Activated naive CD8-positive, alpha-beta T cell treated with anti-CD3 and anti-CD28 coated beads for 36 hours (primary cell): ENCODE measurements around the gene TDRD5. TPM values are rescaled to one million over a fixed set of nuclear protein-coding genes. Genes with fewer than 3 reads are reported as not detected.

Source experiments
- DNase-seq: peaks from one replicate; pipeline ENCODE4 v3.0.0; 2021
- H3K27ac Mint-ChIP-seq: one replicate; pipeline ENCODE4 v1.8.0; 2022; ENCODE audit warnings: mild to moderate bottlenecking, moderate library complexity, mixed read lengths
- H3K27me3 Mint-ChIP-seq: one replicate; pipeline ENCODE4 v1.8.0; 2022; ENCODE audit warnings: mild to moderate bottlenecking, mixed read lengths
- H3K36me3 Mint-ChIP-seq: one replicate; pipeline ENCODE4 v1.8.0; 2021; ENCODE audit warnings: mild to moderate bottlenecking, mixed read lengths
- H3K4me1 Mint-ChIP-seq: one replicate; pipeline ENCODE4 v1.8.0; 2021; ENCODE audit warnings: mixed read lengths
- H3K4me3 Mint-ChIP-seq: one replicate; pipeline ENCODE4 v1.8.0; 2022; ENCODE audit warnings: mild to moderate bottlenecking, moderate library complexity, mixed read lengths
- H3K9me3 Mint-ChIP-seq: one replicate; pipeline ENCODE4 v1.8.0; 2022; ENCODE audit warnings: mixed read lengths
- total RNA-seq, 2 experiments: library from RNA; stranded (reverse); gene quantifications; one replicate each; pipeline ENCODE4 v1.2.3, GENCODE V29; 2021

The TDRD5 gene
- total RNA-seq, 2 experiments from 2014 or later, result not detected

DNA sequence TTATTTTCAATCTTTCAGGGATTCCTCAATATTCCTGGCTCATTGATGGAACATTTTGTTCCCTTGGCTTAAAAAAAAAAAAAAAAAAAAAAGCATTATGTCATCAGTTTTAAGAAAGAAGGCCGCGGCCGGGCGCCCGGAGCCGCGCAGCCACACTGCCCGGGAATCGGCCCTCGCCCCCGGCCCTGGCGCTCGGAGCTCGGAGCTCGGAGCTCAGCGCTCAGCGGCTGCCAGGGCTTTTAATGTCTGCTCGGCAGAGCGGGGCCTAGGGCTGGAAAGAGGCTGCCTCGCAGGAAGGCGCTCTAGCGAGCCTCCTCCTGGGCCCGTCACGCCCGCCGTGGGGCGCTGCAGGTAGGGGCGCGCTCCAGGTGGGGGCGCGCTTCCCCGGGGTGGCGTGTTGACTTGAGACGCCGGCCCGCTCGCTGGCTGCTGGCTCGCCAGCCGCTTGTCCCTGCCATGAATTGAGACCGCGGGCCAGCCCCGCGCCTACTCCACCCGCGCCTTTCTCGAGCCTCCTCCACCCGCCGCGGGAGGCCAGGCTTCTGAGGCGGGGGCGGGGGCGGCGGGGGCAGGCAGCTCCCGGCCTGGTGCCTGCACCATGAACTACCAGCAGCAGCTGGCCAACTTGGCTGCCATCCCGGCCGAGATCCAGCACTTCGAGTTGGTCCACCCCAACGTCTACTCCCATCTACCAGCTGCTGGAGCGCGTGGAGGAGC lies 5.4 kb upstream of the TDRD5 start:
- Mint-ChIP-seq H3K27me3 (peaks cover 77% of the 10 kb centered on the region), H3K4me1 (no peaks in the 10 kb centered on the region), H3K4me3 (no peak overlapping the region), H3K36me3 (no peaks in the 10 kb centered on the region), H3K9me3 (no peaks in the 10 kb centered on the region), H3K27ac (no peak overlapping the region)
- peak; percentile 26 for DNase-seq

DNA sequence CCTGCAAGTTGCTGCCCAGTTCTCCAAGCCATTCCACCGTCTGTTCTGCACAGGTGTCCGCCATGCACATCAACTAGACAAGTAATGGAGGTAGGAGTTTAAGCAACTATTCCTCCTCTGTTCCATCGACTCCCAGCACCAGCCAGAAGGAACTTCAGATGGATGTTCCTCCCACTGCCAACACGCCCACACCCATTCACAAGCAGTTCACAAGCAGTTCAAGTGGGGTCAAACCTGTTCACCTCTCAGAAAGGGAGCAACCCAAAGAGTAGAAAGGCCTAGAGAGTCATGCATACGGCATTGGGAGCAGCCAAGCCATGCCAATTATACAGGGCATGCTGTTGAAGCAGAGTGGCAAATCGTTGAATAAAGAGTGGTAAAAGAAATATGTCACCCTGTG lies 4.3 kb upstream of the TDRD5 start:
- Mint-ChIP-seq H3K4me3 (no peak overlapping the region), H3K27ac (no peak overlapping the region), H3K4me1 (no peaks in the 10 kb centered on the region), H3K27me3 (peaks cover 86% of the 10 kb centered on the region), H3K9me3 (no peaks in the 10 kb centered on the region), H3K36me3 (no peaks in the 10 kb centered on the region)
- DNase-seq, result no peak

DNA sequence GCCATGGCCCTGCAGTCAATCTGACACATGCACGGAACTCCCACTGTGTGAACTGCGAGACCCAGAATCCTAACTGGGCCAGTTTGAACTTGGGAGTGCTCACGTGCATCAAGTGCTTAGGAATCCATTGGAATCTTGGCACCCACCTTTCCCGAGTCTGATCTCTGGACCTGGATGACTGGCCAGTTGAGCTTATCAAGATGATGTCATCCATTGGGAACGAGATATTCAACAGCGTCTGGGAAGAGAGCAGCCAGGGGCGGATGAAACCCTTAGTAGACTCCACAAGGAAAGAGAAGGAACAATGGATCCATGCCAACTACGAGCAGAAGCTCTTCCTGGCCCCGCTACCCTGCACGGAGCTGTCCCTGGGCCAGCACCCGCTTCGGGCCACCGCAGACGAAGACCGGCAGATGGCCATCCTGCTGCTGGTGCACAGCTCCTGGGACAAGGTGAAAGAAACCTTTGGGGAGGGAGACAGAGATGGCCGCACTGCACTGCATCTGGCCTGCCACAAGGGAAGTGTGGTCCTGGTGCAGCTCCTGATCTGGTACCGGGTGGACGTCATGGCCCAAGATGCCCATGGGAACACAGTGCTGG lies 3.1 kb upstream of the TDRD5 start:
- no peak for DNase-seq
- Mint-ChIP-seq H3K4me3 (no peak overlapping the region), H3K27me3 (peaks cover 89% of the 10 kb centered on the region), H3K4me1 (no peaks in the 10 kb centered on the region), H3K36me3 (no peaks in the 10 kb centered on the region), H3K27ac (no peak overlapping the region), H3K9me3 (no peaks in the 10 kb centered on the region)

DNA sequence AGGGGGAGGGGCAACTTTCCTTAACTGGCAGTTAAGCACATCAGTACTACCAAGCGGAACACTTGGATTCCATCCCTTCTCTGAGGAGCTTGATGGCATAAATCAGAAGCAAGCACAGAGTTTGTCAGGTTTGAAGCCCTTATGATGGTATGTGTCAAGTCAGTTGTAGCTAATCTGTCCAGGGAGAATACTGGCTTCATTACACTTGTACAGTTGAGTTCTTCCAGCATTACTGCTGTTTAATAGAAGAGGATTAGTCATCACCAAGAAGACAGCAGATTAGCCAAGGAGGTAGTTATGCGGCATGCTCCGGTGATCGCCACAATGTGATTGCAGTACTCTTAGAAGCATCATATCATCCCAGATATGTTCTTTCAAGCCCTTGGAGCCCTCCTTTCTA lies 2.1 kb upstream of the TDRD5 start:
- DNase-seq, result no peak
- no peaks in the 10 kb centered on the region for H3K9me3 Mint-ChIP-seq
- peaks cover 83% of the 10 kb centered on the region for H3K27me3 Mint-ChIP-seq
- H3K36me3 Mint-ChIP-seq, result no peaks in the 10 kb centered on the region
- H3K27ac Mint-ChIP-seq, result no peak overlapping the region
- H3K4me1 Mint-ChIP-seq, result no peaks in the 10 kb centered on the region
- H3K4me3 Mint-ChIP-seq, result no peak overlapping the region

DNA sequence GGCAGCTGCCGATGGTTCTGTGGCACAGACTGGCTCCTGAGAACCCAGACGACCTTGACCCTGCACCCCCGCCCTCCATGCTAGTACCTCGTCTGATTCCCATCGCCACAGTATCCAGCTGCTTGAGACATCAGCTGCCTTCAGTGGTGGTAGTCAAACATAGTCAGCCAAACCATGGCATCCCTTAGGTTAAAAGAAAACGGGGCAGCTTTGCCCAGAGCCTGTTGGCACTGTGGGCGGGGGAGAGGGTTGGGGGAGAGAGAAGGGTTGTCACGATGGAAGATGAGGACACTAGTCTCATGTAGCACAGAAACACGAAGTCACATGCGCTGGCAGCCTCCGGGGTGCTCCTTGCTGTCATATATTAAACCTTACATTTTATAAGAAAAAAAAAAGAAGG lies 961 bp upstream of the TDRD5 start:
- H3K27me3 Mint-ChIP-seq, result peaks cover 76% of the 10 kb centered on the region
- no peaks in the 10 kb centered on the region for H3K4me1 Mint-ChIP-seq
- no peaks in the 10 kb centered on the region for H3K9me3 Mint-ChIP-seq
- no peaks in the 10 kb centered on the region for H3K36me3 Mint-ChIP-seq
- no peak overlapping the region for H3K27ac Mint-ChIP-seq
- H3K4me3 Mint-ChIP-seq, result no peak overlapping the region
- no peak for DNase-seq

DNA sequence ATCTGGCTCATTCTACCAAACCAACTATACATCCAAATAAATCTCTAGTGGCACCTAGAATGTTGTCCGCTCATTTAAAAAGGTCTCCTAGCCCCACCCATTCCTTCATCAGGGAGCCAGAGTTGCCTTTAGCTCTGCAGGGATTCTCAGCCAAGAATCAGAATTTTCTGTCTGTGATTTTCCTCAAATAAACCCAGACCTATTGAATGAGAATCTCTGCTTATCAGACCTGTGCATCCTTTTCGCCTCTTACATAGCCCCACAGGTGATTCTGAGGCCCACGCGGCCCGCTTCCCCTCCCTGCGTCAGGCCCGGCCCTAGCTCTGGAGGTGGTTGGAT lies 410 bp upstream of the TDRD5 start:
- no peak for DNase-seq
- H3K27ac Mint-ChIP-seq, result no peak overlapping the region

DNA sequence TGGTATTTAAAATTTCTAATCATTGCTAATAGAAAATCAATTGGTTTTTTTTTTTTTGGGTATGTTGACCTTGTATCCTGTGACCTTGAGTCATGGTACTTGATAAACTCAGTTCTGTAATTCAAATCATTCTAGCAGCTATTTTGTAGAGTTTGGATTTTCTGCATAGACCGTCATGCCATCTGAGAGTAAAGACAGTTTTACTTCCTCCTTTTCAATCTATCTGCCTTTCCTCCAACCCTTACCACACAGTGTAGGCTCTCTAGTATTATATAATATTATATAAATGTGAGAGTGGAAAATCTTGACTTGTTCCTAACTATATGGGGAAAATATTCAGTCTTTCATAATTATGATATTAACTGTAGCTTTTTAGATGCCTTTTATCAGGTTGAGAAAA lies 7.0 kb downstream of the TDRD5 start:
- peaks cover 3% of the 10 kb centered on the region for H3K4me1 Mint-ChIP-seq
- no peak overlapping the region for H3K4me3 Mint-ChIP-seq
- peaks cover 32% of the 10 kb centered on the region for H3K27me3 Mint-ChIP-seq
- H3K9me3 Mint-ChIP-seq, result no peaks in the 10 kb centered on the region
- no peak overlapping the region for H3K27ac Mint-ChIP-seq
- DNase-seq, result no peak
- no peaks in the 10 kb centered on the region for H3K36me3 Mint-ChIP-seq

More for the DNA sequence above, 410 bp upstream of the TDRD5 start:
- H3K4me1 Mint-ChIP-seq, result peaks cover 3% of the 10 kb centered on the region
- H3K4me3 Mint-ChIP-seq, result no peak overlapping the region
- no peaks in the 10 kb centered on the region for H3K9me3 Mint-ChIP-seq
- peaks cover 71% of the 10 kb centered on the region for H3K27me3 Mint-ChIP-seq
- no peaks in the 10 kb centered on the region for H3K36me3 Mint-ChIP-seq

- no peak for DNase-seq
- H3K27me3 Mint-ChIP-seq, result peaks cover 36% of the 10 kb centered on the region
- H3K4me1 Mint-ChIP-seq, result peaks cover 3% of the 10 kb centered on the region
- H3K4me3 Mint-ChIP-seq, result no peak overlapping the region
- no peaks in the 10 kb centered on the region for H3K9me3 Mint-ChIP-seq
- no peaks in the 10 kb centered on the region for H3K36me3 Mint-ChIP-seq
- no peak overlapping the region for H3K27ac Mint-ChIP-seq
Observed at GRCh38 chr1:179599623-179600249, 8.1 kb downstream of the TDRD5 start.

GRCh38 chr1:179601093-179601492 lies 9.5 kb downstream of the TDRD5 start:
- Mint-ChIP-seq H3K27me3 (peaks cover 36% of the 10 kb centered on the region), H3K27ac (no peak overlapping the region), H3K4me3 (no peak overlapping the region), H3K36me3 (no peaks in the 10 kb centered on the region), H3K4me1 (peaks cover under 1% of the 10 kb centered on the region), H3K9me3 (no peaks in the 10 kb centered on the region)
- no peak for DNase-seq

DNA sequence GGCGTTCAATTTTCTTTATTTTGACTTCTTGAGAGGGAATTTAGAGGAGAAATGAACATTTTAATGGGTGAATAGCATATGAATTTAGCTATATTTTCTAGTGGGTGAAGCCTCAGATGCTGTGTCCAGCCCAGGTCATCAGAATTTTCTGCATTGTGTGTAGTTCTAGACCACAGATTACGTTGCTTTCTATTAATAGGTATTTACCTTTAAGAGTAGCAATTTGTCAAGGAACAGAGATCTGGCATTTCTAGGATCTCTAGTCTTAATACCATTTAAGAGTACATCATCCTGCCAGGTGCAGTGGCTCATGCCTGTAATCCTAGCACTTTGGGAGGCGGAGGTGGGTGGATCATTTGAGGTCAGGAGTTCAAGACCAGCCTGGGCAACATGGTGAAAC lies 20.7 kb downstream of the TDRD5 start:
- no peak for DNase-seq
- Mint-ChIP-seq H3K4me1 (no peaks in the 10 kb centered on the region), H3K27ac (no peak overlapping the region), H3K9me3 (no peaks in the 10 kb centered on the region), H3K4me3 (no peak overlapping the region), H3K27me3 (peaks cover 18% of the 10 kb centered on the region), H3K36me3 (no peaks in the 10 kb centered on the region)

DNA sequence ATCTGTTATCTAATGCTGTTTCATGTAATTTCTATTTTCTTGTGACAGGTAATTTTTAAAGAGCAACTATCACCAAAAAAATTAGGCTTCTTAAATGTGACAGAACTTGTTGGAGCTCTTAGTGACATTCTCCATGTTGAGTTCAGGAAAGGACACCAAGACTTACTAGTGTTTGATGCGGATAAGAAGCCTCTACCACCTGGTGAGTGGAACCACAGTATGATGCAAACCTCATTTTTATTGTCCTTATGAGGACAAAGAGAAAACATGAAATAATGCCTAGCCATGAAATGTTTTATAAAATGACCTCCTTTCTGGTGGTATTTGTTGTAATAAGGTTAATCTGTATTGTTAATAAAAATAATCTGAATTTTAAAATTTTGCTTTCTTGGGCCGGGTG lies 39.1 kb downstream of the TDRD5 start:
- Mint-ChIP-seq H3K27me3 (peaks cover 12% of the 10 kb centered on the region), H3K36me3 (no peaks in the 10 kb centered on the region), H3K4me3 (no peak overlapping the region), H3K4me1 (no peaks in the 10 kb centered on the region), H3K27ac (no peak overlapping the region), H3K9me3 (no peaks in the 10 kb centered on the region)
- no peak for DNase-seq

GRCh38 chr1:179632868-179633267 lies 41.2 kb downstream of the TDRD5 start:
- no peaks in the 10 kb centered on the region for H3K9me3 Mint-ChIP-seq
- no peaks in the 10 kb centered on the region for H3K4me1 Mint-ChIP-seq

DNA sequence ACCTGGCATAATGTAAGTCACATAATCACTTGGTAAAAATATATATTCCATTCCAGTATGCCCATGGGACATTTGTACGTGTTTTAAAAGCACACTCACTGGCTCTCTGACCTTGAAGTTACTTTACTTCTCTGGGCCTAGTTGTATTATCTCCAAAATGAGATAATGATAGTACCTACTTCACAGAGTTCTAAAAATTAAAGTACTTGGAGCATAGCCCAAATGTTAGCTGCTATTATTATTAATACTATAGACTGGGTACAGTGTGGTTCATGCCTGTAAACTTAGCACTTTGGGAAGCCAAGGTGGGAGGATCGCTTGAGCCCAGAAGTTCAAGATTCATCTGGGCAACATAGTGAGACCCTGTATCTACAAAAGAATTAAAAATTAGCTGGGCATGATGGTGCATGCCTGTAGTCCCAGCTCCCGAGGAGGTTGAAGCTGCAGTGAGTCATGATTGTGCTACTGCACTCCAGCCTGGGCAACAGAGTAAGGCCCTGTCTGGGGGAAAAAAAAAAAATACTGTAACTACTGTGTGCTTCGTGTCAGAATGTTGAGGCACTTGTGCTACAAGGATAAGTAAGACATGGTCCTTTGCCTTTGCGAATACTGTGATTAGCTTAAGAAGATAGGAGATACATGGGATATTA lies 45.7 kb downstream of the TDRD5 start:
- Mint-ChIP-seq H3K9me3 (no peaks in the 10 kb centered on the region), H3K4me3 (no peak overlapping the region), H3K36me3 (no peaks in the 10 kb centered on the region), H3K27ac (no peak overlapping the region), H3K4me1 (no peaks in the 10 kb centered on the region), H3K27me3 (peaks cover 4% of the 10 kb centered on the region)
- no peak for DNase-seq

More at GRCh38 chr1:179632868-179633267, 41.2 kb downstream of the TDRD5 start:
- no peak overlapping the region for H3K4me3 Mint-ChIP-seq
- H3K27ac Mint-ChIP-seq, result no peak overlapping the region
- H3K36me3 Mint-ChIP-seq, result no peaks in the 10 kb centered on the region
- peaks cover 12% of the 10 kb centered on the region for H3K27me3 Mint-ChIP-seq
- DNase-seq, result no peak

DNA sequence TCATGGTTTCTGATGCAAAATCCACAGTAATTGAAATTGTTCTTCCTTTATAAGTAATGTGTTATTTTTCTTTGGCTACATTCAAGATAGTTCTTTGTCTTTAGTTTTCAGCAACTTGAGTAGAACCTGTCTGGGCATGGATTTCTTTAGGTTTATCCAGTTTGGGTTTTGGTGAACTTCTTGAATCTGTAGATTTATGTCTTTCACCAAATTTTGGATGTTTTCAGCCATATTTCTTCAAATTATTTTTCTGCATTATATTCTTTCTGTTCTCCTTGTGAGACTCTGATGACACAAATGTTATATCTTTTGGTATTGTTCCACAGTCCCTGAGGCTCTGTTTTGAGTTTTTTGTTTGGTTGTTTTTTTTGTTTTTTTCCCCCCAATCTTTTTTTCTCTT lies 69.4 kb downstream of the TDRD5 start:
- no peak overlapping the region for H3K27ac Mint-ChIP-seq
- no peaks in the 10 kb centered on the region for H3K4me1 Mint-ChIP-seq
- H3K27me3 Mint-ChIP-seq, result peaks cover 9% of the 10 kb centered on the region
- H3K36me3 Mint-ChIP-seq, result no peaks in the 10 kb centered on the region
- no peak overlapping the region for H3K4me3 Mint-ChIP-seq
- H3K9me3 Mint-ChIP-seq, result peaks cover 4% of the 10 kb centered on the region
- DNase-seq, result no peak

- H3K36me3 Mint-ChIP-seq, result no peaks in the 10 kb centered on the region
- DNase-seq, result no peak
- H3K9me3 Mint-ChIP-seq, result peaks cover 4% of the 10 kb centered on the region
- no peaks in the 10 kb centered on the region for H3K4me1 Mint-ChIP-seq
- H3K4me3 Mint-ChIP-seq, result no peak overlapping the region
- H3K27me3 Mint-ChIP-seq, result peaks cover 12% of the 10 kb centered on the region
- no peak overlapping the region for H3K27ac Mint-ChIP-seq
Observed at GRCh38 chr1:179663810-179664209, 72.2 kb downstream of the TDRD5 start.
